HS-27A (cell line): ENCODE results near the gene EED.
"Not testable (repeated sequence)": the region's sequence is repeated elsewhere in the genome, so short reads cannot be mapped to it uniquely, and the experiment has no call there.

Experiments used
- DNase-seq: peaks from one replicate; pipeline ENCODE4 v3.0.0-alpha.2; 2012; ENCODE audit warnings: low read depth, missing footprints

EED gene

DNA sequence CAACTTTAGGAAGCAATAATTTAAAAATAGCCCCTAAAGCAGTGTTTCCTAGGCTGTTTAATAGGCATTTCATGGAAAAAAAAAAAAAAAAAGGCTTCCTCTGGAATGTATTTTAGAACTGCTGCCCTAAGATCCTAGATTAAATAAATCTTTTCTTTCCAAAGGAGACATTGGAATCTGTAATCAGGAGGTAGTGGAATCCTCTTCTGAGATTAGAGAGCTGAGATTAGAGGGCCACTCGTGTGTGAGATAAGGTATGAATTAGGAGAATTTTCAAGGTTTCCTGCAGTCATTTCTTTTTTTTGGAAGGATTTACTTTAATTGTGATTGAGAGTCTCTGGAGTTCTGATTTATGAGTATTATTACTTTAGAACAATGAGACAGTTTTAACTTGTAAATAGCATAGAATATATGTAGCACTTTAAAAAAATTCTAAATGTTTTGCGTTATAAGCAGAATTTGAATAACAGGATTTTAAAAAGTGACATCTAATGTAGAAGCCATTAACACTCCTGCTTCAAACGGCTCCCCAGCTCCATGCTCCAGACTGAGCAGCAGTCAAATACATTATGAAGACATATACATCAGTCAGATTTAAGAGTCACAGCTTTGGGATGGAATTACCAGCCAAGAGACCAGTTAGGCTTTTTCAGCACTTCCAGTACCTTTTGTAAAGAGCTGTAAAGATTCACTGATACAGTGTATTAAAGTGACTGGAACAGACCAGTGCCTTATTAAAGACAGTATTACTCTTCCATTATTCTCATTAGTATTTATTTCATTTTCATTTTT, 5.0 kb downstream of the EED start:
- DNase-seq = no peak

DNA sequence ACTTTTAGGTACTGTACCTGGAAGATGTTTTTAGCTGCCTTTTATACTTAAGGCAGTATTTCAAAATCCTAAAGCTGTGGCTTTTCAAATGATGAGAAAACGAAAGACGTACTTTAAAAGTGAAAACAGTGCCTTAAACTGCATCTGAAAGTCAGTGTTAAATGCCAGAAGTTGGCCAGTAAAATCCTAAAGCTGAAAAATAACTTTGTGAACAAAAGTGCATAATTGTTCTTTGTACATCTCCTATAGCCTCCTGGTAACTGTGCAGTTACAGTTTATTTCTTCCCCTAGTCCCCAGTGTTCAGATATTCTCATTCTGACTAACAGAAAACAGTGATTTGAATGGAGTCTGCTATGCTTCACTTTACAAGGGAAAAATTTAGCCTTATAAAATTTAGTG, 6.8 kb downstream of the EED start:
- no peak for DNase-seq

DNA sequence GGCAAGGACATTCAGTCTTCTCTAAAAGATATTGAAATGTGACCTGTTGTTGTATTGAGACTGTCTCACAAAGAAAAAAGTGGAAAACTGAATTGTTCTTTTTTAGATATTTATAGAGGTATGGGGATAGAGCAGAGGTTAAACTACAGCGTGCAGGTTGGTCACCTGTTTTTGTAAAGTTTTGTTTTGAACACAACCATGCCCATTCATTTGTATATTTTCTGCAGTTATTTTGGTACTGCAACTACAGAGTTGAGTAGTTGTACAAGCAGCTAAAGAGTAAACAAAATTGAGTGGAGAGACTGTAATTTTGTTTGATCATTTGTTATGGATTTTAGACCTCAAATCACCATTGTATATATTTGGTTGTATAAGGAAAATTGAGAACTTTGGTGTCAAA, 11.3 kb downstream of the EED start:
- no peak for DNase-seq

DNA sequence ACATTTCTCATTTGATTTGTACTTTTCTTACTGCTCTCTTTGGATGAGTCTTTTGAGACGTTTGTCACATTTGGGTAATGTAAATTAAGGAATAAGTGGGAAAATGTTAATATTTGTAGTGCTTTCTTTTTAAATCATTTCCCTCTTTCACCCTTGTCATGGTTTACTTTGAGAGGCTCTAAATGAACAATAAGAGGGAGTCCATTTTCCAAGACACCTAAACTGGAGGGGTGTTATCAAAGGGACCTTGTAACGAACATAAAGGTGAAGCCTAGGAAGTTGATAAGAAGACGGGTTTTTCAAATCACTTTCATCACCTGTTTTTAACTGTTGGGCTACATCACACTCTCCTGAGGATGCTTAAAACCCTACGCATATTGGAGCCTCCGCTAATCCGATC, 12.1 kb downstream of the EED start:
- no peak for DNase-seq

DNA sequence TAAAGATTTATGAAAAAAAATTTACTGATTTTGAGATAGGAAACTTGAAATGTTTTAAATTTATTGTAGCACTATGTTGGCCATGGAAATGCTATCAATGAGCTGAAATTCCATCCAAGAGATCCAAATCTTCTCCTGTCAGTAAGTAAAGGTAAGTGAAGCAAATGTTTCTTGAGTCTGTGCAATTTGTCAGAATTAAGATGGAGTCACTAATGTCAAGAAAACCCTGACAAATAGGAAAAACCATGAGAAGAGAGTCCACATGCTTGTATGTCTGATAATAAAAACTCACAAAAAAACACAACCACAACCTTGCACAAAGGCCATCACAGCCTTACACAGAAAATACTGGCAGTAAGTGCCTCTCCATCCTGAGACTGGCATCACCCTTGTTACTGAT, 12.9 kb downstream of the EED start:
- DNase-seq = no peak

DNA sequence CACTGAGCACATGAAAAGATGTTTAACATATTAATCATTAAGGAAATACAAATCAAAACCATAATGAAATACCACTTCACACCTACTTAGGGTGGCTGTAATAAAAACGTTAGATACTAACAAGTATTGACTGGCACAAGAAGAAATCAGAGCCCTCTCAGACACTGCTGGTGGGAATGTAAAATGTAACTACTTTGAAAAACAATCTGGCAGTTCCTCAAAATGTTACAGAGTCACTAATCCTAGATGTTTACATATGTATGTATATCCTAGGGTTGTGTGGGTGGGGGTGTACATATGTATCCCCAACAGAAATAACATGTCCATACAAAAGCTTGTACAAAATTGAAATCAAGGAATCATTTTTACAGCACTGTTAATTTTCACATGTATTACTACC, 15.2 kb downstream of the EED start:
- no peak for DNase-seq

DNA sequence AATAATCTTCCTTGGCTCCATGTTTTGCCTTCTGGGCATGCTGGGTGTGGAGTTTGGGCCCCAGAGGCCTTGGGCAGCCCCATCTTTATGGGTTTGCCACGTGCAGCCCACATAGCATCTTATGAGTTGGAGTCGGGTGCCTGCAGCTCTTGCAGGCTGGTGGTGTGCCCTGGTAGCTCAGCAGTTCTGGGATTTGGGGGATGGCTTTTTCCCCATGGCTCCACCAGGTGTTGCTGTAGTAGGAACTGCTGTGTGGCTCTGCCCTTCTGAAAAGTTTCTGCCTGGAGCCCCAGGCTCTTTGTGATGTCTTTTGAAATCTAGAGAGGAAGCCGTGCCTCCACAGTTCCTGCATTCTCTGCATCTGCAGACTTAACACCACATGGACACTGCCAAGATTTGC, 16.8 kb downstream of the EED start:
- DNase-seq = no peak

DNA sequence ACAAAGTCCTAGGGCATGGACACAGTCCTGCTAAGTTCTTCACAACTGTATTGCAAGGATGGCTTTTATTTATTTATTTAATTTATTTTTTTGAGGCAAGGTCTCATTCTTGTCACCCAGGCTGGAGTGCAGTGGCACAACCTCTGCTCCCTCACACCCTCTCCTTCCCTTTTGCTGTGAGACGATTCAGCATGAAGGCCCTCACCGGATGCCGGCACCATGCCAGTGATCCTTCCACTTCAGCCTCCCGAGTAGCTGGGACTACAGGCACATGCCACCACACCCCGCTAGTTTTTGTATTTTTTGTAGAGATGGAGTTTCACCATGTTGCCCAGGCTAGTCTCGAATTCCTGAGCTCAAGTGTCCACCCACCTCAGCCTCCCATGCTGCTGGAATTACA, 17.8 kb downstream of the EED start:
- DNase-seq = no peak

DNA sequence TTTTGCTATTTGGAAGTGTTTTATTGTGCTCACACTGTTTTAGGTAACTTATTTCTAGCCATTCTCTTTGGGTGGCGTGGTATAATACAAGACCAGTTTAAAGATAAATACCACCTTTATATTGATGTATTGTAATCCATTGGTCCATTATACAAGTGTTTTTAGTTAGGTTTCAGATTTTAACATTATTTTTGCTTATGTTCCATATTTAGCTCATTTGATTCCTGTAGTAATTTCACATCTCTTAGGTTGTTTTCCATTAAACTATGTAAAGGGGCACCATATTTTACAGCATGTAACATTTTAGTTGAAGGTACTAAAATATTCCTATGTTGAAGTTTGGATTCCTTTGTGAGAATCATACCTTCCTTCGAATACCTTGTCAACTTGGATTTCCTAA, 20.1 kb downstream of the EED start:
- no peak for DNase-seq

DNA sequence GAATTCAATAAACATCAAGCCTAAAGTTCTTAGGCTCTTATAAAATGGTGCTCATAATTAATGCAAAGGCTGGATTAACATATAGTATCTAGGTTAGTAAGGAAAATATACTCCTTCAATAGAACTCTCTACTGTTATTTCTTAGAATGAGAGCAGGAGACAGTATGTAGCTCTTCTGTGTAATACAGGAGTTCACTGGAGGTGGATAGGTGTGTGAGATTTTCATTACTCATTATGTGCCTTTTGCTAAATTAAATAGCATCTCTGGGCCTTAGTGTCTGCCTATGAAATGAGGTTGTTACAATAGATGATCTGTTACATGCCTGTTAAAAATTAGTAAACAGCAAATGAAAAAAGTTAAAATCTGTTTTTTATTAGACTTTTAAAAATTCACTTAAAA, 20.6 kb downstream of the EED start:
- DNase-seq = no peak

DNA sequence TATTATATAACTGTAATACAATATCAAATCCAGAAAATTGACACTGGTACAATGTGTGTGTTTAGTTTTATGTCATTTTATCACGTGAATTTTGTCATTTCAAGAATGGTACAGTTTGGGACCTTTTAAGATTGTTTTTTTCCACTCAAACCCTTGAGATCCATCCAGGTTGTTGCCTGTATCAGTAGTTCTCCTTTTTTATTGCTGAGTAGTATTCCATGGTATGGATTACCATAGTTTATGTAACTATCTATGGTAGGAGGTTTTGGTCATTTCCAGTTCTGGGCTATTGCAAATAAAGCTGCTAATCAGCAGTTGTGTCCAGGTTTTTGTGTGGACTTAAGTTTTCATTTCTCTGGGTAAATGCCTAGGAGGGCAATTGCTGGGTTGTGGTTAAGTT, 25.1 kb downstream of the EED start:
- no peak for DNase-seq

DNA sequence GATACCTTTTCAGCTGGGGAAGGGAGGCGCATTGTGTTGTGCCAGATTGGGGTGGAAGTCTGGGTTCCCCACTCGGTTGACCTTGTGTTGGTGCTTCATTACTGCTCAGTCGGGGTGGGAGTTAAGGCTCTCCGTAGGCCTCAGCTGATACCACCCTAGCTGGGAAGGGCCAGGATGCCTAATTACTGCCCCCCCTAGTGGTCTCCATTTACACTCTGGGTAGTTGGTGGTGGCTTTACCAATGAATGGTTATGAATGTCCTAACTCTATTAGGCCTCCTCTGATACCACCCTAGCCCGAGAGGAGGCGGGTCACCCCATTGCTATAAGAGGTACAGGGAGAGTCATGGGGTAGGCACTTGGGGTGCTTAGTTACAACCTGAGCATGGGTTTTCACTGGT, 29.9 kb downstream of the EED start:
- no peak for DNase-seq

DNA sequence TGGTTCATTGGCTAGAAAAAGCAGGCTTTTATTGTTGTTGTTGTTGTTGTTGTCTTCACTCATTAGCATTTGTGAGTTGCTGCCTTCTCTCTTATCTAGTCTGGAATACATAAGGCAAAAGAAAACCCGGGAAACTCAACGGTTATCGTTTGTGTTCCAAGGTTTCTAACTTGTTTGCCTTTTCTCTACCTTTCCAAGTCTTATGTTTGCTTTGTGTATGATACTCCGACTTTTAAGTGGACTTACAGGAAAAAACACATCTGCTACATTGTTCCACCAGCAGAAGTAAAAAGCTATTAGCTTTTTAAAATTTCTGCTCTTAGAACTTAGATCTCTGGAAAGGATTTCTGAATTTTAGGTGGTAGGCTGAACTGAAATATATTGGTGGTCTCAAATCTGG, 30.4 kb downstream of the EED start:
- no peak for DNase-seq

DNA sequence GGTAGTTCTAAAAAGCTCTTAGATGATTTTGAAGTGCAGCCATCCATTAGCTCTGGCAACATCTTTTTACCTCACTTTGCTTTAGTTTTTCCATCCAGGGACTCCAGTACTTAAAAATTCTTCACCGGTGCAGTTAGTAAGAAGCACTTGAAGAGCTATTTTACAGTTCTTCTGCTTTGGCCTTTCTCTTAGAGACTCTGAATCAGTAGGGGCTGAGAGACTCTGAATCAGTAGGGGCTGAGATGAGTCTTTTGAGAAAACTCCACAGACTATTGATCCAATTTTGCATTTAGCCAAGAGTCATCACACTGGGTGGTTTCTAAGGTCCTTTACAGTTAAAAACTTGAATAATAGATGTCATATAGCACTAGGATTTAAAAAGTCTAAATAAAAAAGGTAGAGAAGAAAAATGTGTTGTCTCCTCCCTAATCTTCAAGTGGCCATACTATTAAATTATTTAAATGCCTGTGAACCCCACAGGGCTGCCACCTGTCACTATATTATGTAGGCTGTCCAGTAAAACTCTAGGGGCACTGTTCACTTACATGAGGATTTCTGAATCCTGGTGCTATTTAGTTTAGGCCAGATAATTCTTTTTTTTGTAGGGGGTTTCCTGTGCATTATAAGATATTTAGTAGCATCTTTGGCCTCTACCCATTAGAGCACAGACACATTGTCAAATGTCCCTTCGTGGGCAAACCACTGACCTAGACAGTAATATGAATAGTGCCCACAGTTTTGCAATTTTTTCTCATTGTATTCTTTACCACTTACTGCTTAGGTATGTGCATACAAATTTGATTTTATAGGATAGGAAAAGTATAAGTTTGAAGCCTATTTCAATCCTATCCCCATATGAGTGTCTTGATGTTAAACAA, 31.2 kb downstream of the EED start:
- DNase-seq = no peak

DNA sequence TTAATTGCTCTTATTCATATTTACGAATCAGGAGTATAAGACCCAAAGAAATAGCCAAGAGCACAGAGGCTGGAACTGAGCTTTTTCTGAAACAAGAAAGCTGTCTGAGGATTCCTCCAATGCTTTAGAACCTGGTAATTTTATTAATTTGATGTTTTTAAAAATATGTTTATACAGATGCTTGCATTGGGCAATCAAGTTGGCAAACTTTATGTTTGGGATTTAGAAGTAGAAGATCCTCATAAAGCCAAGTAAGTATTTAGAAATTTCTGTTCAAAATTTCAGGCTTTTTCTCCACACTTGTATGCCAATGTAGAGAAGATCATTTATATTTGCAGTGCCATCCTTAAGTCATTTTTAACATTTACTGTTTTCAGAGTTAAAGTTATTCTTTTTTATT, 33.2 kb downstream of the EED start:
- no peak for DNase-seq

DNA sequence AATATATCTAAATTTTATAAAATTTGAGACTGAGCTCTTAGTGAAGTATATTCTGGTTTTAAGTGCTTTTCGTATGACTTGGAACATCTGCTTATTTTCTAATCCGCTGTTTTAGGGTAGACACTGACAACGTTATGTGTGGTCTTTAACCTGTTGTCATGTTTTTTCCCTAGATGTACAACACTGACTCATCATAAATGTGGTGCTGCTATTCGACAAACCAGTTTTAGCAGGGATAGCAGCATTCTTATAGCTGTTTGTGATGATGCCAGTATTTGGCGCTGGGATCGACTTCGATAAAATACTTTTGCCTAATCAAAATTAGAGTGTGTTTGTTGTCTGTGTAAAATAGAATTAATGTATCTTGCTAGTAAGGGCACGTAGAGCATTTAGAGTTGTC, 33.7 kb downstream of the EED start:
- no peak for DNase-seq

DNA sequence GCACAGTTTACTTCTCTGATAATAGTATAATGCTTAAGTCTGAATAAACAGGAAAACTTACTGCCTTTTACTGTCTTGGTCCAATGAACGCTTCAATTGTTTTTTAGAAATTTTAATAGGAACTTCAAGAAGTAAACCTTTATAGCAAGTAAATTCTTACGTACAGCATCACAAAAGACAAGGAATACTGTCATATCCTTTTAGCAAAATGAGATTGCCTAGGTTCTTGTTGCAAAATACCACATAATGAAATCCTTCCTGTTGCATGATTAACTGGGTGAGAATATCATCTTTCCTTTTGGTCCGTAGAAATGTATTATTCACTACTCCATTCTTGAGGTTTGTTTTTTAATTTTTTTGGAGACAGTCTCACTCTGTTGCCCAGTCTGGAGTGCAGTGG, 35.2 kb downstream of the EED start:
- no peak for DNase-seq

DNA sequence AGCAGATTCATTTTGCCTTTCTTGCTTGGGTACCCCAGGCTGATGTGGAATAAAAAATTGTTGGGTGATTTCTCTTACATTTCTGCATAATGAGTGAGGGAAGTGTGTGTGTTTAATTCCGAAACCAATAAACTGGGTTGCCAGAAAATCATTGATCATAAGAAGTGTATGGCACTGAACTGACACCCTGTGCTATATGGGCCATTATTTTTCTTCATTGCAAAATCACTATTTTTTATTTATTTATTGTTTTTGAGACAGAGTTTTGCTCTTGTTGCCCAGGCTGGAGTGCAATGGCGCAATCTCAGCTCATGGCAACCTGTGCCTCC, 42.9 kb downstream of the EED start:
- DNase-seq = no peak

DNA sequence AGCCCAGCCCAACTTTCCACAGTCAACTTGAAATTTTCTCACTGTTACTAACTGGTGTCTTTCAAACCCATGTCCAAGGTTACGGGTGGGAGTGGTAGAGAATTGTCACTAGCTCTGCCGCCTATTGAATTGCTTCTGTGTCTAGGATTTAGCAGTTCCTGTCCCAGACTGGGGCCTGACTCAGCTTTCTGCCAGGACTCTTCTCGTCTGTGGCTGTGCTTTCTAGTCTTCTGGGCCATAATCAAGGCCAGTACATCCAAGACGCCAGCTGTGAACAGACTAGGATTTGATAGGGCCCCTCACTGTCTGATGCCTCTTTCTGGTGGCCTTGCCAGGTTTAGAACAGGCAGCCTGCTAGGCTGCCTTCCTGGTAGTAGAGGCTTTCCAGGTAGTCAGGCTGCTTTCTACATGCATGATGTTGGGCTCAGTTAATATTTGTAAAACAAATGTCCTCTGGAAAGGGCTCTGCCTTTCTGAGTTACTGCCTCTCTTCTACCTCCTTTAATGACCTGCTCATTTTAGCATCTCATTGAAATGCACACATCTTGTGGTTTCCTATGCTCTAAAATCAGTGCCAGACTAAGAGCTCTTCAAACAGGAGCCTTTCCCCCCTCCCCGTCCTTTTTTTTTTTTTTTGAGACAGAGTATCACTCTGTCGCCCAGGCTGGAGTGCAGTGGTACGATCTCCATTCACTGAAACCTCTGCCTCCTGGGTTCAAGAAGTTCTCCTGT, 44.4 kb downstream of the EED start:
- no peak for DNase-seq

DNA sequence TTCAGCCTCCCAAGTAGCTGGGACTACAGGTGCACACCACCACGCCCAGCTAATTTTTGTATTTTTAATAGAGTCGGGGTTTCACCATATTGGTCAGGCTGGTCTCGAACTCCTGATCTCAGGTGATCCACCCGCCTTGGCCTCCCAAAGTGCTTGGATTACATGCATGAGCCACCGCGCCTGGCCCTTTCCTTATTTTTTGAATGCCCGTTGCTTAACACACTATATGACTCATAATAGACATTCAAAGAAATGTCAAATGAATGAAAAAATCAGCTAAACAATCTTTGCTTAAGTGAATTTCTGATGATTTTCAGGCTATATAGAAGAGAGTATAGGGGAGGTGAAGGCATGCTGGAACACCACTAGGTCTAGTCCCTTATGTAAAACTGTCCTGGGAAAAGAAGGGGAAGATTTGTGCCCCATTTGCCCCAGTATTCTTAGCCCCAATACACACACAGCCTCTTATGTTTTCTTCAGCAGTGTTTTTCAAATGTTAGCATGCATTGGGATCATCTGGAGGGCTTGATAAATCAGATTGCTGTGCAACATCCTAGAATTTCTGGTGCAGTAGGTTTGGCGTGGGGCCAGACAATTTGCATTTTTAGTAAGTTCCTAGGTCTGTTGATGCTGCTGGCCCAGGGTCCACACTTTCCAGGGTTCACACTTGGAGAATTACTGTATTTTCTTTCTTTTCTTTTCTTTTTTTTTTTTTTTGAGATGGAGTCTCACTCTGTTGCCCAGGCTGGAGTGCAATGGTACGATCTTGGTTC, 45.1 kb downstream of the EED start:
- not testable (repeated sequence) for DNase-seq

DNA sequence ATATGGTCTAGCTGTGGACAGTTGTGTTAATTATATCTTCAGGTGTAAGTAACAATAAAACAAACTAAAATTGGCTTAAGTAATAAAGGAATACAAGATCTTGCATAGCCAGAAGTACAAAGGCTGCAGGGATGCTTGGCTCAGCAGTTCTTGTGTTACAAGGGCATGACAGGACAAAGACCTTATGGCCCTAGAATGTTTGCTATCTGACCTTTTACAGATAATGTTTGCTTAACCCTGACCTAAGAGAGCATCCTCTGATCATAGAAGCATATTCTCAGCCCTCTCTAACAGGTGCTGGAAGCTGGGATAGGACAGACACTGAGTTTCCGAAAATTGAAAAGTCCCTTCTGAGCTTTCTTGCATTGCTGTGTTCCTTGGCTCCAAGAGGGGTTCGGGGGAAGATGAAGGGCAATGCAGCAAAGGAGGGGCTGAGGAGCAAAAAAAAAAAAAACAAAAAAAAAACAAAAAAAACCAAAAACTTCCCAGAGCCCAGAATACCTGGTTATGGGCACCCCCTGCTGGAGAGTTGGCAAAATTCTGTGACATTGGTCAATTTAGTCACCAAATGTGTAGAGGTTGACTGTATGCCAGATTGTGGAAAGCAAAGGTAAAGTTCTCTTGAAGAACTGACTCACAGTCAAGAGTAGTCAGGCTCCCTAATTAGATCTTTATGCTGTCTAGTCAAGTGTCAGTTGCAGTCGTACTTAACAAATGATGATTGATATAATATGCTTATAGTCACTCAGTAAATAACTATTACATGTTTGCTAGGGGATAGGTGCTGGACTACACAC, 47.1 kb downstream of the EED start:
- no peak for DNase-seq
